Esophagus squamous epithelium (tissue), 5 donors: ENCODE data around the gene MEIKIN. TPM values are rescaled to one million over a fixed set of nuclear protein-coding genes. Genes with fewer than 3 reads are reported as not detected.

Source experiments
- DNase-seq: peaks from one replicate; lab custom pipeline; 2025; lab: John Stamatoyannopoulos, UW
- H3K27ac ChIP-seq, 4 donors: fragments of 200-600 bp; sonication (generic); one replicate each; pipeline ENCODE4 v1.5.1; 2016 to 2019; ENCODE audit warnings: mild to moderate bottlenecking in 1 of 4
- H3K27me3 ChIP-seq, 4 donors: fragments of 200-600 bp; sonication (generic); 1 replicate in 3 of 4; 2 replicates in 1 of 4; pipeline versions ENCODE4 v1.5.1 to v1.6.0; 2017 to 2021; ENCODE audit warnings: antibody characterized with exemption in 1 of 4
- H3K36me3 ChIP-seq, 3 donors: fragments of 200-600 bp; sonication (generic); one replicate each; pipeline ENCODE4 v1.5.1; 2016 to 2019
- H3K4me1 ChIP-seq, 3 donors: fragments of 200-600 bp; sonication (generic); one replicate each; pipeline ENCODE4 v1.5.1; 2017 to 2019
- H3K4me3 ChIP-seq, 4 donors: fragments of 200-600 bp; sonication (generic); 1 replicate in 3 of 4; 2 replicates in 1 of 4; pipeline ENCODE4 v1.5.1; 2016 to 2019; ENCODE audit warnings: mild to moderate bottlenecking in 2 of 4, moderate library complexity in 1 of 4
- H3K9me3 ChIP-seq, 3 donors: fragments of 200-600 bp; sonication (generic); one replicate each; pipeline ENCODE4 v1.5.1; 2016 to 2019
- POLR2A ChIP-seq, 4 donors: fragments of 450-650 bp; IDR thresholded peaks; one replicate each; pipeline ENCODE4 v1.6.1; 2017; ENCODE audit warnings: antibody characterized with exemption in 4 of 4, mild to moderate bottlenecking in 4 of 4, moderate library complexity in 3 of 4
- WGBS, 2 donors: methylation state at CpG; one replicate each; pipeline ENCODE4 v1.1.5; 2018; 5-methylcytosine and 5-hydroxymethylcytosine counted together
- intact Hi-C: fragments of 100-400 bp; cut with DNase I; formaldehyde crosslinking; loops from one replicate; pipeline ENCODE4 v1.15.0; 2022
- total RNA-seq, 4 donors: library from RNA; depleted of rRNA; stranded (reverse); fragments of >200 nt; gene quantifications; one replicate each; pipeline ENCODE4 v1.1.0, GENCODE V29; 2016
- TF ChIP-seq, protein P1 (sequence below), 6 experiments: fragments of 450-650 bp in 4 of 6; fragments of 200-600 bp in 2 of 6; sonication (generic) in 2 of 6; IDR thresholded peaks; one replicate each; pipeline ENCODE4 v1.5.1; 2016 to 2019; ENCODE audit warnings: antibody characterized with exemption in 6 of 6, mild to moderate bottlenecking in 4 of 6, moderate library complexity in 4 of 6
- donor health status: DM: yes; HTN: yes; CAD: no.

The MEIKIN gene
- total RNA-seq, 4 donors from 2014 or later = not detected

DNA sequence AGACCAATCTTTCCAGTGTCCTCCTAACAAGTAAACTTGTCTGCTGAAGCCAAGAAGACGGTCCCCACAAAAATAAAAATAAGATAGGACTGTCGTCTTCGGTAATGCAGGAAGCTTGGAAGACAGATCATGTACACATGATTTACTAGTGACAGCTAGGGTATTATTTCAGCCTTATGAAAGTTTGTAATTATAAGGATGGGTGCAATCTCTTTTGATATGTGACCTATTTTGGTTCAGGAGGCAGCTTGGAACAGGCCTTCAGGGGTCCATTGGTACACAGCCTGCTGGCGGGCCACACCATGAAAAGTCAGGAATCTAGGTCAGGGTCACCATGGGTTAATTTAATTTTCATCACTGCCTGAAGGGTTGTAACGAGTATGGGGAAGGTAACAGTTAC lies 13.7 kb upstream of the MEIKIN start:
- H3K4me1 ChIP-seq = no peaks in the 10 kb centered on the region
- no peak overlapping the region for H3K27ac ChIP-seq
- no peaks in the 10 kb centered on the region for H3K9me3 ChIP-seq
- no peaks in the 10 kb centered on the region for H3K27me3 ChIP-seq
- intact Hi-C loops = no loop called here
- TF ChIP-seq POLR2A (IDR thresholded peaks at IDR 0.05) = no peak
- TF ChIP-seq, protein P1, sequence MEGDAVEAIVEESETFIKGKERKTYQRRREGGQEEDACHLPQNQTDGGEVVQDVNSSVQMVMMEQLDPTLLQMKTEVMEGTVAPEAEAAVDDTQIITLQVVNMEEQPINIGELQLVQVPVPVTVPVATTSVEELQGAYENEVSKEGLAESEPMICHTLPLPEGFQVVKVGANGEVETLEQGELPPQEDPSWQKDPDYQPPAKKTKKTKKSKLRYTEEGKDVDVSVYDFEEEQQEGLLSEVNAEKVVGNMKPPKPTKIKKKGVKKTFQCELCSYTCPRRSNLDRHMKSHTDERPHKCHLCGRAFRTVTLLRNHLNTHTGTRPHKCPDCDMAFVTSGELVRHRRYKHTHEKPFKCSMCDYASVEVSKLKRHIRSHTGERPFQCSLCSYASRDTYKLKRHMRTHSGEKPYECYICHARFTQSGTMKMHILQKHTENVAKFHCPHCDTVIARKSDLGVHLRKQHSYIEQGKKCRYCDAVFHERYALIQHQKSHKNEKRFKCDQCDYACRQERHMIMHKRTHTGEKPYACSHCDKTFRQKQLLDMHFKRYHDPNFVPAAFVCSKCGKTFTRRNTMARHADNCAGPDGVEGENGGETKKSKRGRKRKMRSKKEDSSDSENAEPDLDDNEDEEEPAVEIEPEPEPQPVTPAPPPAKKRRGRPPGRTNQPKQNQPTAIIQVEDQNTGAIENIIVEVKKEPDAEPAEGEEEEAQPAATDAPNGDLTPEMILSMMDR (IDR thresholded peaks at IDR 0.05) = no peak
- H3K4me3 ChIP-seq = no peak overlapping the region
- WGBS, 2 donors = 80 to 87% methylated on average over 4 to 5 of the region's 5 CpGs
- H3K36me3 ChIP-seq = no peaks in the 10 kb centered on the region
- DNase-seq = no peak

DNA sequence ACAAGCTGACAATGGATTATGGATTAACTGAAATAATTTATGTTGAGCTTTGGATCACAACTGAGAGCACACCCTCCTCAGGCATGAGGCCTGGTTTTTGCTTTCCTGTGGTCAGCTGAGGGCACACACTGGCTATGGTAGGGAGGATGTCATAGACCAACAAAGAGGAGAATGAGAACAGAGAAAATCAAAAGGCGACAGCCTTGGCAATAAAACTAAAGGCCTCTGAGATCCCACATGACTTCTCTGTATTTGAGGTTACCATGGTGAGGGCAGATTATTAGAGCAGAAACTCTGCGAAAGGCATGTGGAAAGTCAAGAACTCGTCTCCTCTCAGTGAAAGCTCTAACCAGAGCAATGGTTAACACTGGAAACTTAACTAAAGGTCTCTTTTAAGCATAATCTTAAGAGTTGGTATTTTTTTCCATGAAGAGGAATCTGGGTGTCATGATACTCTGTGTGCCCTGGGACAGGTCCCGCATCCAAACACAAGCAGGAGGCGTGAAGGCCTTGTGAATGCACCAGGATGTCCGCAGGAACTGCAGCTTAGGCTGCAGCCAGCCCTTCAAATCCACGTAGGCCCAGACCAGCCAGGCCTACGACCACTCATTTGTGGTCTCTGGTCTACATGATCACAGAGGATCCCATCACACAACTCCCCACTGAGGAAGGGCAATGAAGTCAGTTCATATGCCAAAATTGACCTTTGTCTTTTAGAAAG lies 12.4 kb upstream of the MEIKIN start:
- Histone ChIP-seq H3K4me1 (no peaks in the 10 kb centered on the region), H3K9me3 (no peaks in the 10 kb centered on the region), H3K36me3 (no peaks in the 10 kb centered on the region), H3K27ac (no peak overlapping the region), H3K4me3 (no peak overlapping the region), H3K27me3 (no peaks in the 10 kb centered on the region)
- no peak for DNase-seq
- 82 to 92% methylated on average over 7 to 8 of the region's 8 CpGs for WGBS, 2 donors
- intact Hi-C loops = no loop called here
- TF ChIP-seq POLR2A (IDR thresholded peaks at IDR 0.05) = no peak
- TF ChIP-seq, protein P1 (IDR thresholded peaks at IDR 0.05) = no peak

DNA sequence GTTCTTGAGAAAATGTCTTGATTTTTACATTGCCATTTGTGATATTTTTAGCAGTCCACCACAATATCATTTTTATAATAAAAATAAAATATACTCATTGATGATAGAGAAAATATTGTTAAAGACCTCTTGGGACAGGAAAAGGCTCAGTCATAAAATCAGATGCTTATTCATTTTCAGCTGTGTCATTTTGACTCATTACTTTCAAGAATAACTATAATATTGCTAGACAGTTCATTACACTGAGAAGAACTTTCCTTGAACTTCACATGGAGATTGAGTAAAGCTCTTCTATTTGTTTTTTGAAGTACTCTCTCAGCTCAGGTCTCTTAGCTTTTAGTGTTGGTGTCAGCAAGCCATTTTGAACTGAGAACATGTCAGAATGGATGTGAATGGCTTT lies 8.5 kb upstream of the MEIKIN start:
- no peaks in the 10 kb centered on the region for H3K36me3 ChIP-seq

DNA sequence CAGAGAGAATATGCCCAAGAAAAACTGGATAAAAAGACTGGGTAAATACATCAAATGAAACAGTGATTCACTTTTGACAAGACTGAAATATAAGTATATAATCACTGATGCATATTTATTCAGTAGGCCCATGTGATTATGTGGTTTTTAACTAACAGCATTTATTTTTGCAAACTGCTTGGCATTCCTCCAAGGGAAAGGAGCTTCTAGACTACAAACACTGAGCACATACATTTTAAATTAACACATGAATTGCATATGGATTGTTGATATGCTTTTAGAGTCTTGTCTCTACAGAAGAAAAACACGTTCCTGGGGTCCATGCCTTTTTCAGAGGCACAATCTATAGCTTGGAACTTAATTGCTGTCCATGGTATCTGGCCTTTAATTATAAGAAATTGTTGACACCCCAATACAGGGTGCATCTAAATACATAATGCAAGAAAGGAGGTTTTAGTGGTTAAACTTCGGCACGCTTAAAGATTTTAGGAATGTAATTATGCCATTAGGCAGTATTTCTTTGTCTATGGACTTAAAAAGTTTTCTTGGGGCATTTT lies 6.9 kb upstream of the MEIKIN start:
- no peak overlapping the region for H3K4me3 ChIP-seq
- DNase-seq = no peak
- intact Hi-C loops = no loop called here
- no peaks in the 10 kb centered on the region for H3K9me3 ChIP-seq
- no peaks in the 10 kb centered on the region for H3K36me3 ChIP-seq
- H3K27me3 ChIP-seq = no peaks in the 10 kb centered on the region
- WGBS, 2 donors = 72 to 84% methylated on average over 3 of the region's 3 CpGs
- no peak overlapping the region for H3K27ac ChIP-seq
- no peaks in the 10 kb centered on the region for H3K4me1 ChIP-seq
- TF ChIP-seq, protein P1 (IDR thresholded peaks at IDR 0.05) = no peak
- no peak for TF ChIP-seq POLR2A (IDR thresholded peaks at IDR 0.05)

More for the DNA sequence above, 8.5 kb upstream of the MEIKIN start:
- Histone ChIP-seq H3K27ac (no peak overlapping the region), H3K4me1 (no peaks in the 10 kb centered on the region), H3K9me3 (no peaks in the 10 kb centered on the region), H3K27me3 (no peaks in the 10 kb centered on the region), H3K4me3 (no peak overlapping the region)
- no peak for DNase-seq
- intact Hi-C loops = no loop called here
- no peak for TF ChIP-seq POLR2A (IDR thresholded peaks at IDR 0.05)
- TF ChIP-seq, protein P1 (IDR thresholded peaks at IDR 0.05) = no peak

DNA sequence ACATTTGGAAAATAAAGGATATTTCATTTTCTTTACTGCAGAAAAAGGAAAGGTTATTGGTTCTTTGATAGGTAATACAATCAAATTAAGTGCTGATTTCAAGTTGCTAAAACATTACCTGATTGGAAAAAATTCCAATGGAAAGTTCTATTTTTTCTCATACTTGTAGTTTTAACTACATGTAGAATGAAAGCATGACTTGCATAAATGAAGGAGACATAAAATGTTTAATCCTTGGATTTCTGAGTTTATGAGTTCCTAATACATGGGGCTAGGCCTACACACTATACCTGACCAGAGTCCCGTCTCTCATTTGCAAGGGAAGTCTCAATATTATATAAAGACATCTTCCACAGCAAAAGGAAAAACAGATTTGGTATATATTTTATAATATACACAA lies 5.2 kb upstream of the MEIKIN start:
- intact Hi-C loops = no loop called here
- Histone ChIP-seq H3K36me3 (no peaks in the 10 kb centered on the region), H3K9me3 (no peaks in the 10 kb centered on the region), H3K4me1 (no peaks in the 10 kb centered on the region), H3K4me3 (no peak overlapping the region), H3K27me3 (no peaks in the 10 kb centered on the region), H3K27ac (no peak overlapping the region)
- no peak for DNase-seq
- TF ChIP-seq POLR2A (IDR thresholded peaks at IDR 0.05) = no peak
- TF ChIP-seq, protein P1 (IDR thresholded peaks at IDR 0.05) = no peak
- 90 to 95% methylated on average over 1 of the region's 1 CpG for WGBS, 2 donors
